Measurements from ENCODE around the gene FAM209B. TPM values are rescaled to one million over a fixed set of nuclear protein-coding genes. Genes with fewer than 3 reads are reported as not detected.
"Not testable (repeated sequence)": the region's sequence is repeated elsewhere in the genome, so short reads cannot be mapped to it uniquely, and the experiment has no call there.

Gene FAM209B
- polyA plus RNA-seq, 4 donors, result 0.27 to 1.9 (median 0.31) TPM; not detected in 1

- Histone ChIP-seq H3K4me3 (ENCODE audit: low read depth in 1 of 3, low read length in 3 of 3) (no peak overlapping the region), H3K36me3 (ENCODE audit: control insufficient read depth in 3 of 3, insufficient read depth in 2 of 3, low read depth in 1 of 3, low read length in 3 of 3) (peaks cover 30 to 40% (median 34%) of the 10 kb centered on the region in 3 donors), H3K9me3 (ENCODE audit: control insufficient read depth in 2 of 2, insufficient read depth in 1 of 2, low read depth in 1 of 2, low read length in 1 of 2) (peaks cover 0 to 30% of the 10 kb centered on the region in 2 donors), H3K4me1 (ENCODE audit: control insufficient read depth in 3 of 3, insufficient read depth in 2 of 3, low read depth in 1 of 3, low read length in 2 of 3) (no peaks in the 10 kb centered on the region), H3K27me3 (ENCODE audit: control insufficient read depth in 3 of 3, insufficient read depth in 3 of 3, low read length in 3 of 3) (no peaks in the 10 kb centered on the region), H3K27ac (ENCODE audit: low read depth in 1 of 3, low read length in 2 of 3) (no peak overlapping the region)
- WGBS, 3 donors, result 98 to 99% (median 98%) methylated on average over 10 of the region's 10 CpGs
- no peak for DNase-seq
- no peak for FAIRE-seq
Measured at GRCh38 chr20:56520180-56520579, 12.9 kb upstream of the FAM209B start.

GRCh38 chr20:56520746-56521354 lies 12.2 kb upstream of the FAM209B start:
- DNase-seq; H3K4me3 ChIP-seq (ENCODE audit: low read depth in 1 of 3, low read length in 3 of 3); H3K27me3 ChIP-seq (ENCODE audit: control insufficient read depth in 3 of 3, insufficient read depth in 3 of 3, low read length in 3 of 3); H3K27ac ChIP-seq (ENCODE audit: low read depth in 1 of 3, low read length in 2 of 3); H3K4me1 ChIP-seq (ENCODE audit: control insufficient read depth in 3 of 3, insufficient read depth in 2 of 3, low read depth in 1 of 3, low read length in 2 of 3); FAIRE-seq: not testable (repeated sequence)
- 92 to 96% (median 93%) methylated on average over 13 of the region's 13 CpGs for WGBS, 3 donors
- H3K36me3 ChIP-seq (ENCODE audit: control insufficient read depth in 3 of 3, insufficient read depth in 2 of 3, low read depth in 1 of 3, low read length in 3 of 3), result peaks cover 30 to 40% (median 34%) of the 10 kb centered on the region in 3 donors
- H3K9me3 ChIP-seq (ENCODE audit: control insufficient read depth in 2 of 2, insufficient read depth in 1 of 2, low read depth in 1 of 2, low read length in 1 of 2), result peaks cover 0 to 30% of the 10 kb centered on the region in 2 donors

DNA sequence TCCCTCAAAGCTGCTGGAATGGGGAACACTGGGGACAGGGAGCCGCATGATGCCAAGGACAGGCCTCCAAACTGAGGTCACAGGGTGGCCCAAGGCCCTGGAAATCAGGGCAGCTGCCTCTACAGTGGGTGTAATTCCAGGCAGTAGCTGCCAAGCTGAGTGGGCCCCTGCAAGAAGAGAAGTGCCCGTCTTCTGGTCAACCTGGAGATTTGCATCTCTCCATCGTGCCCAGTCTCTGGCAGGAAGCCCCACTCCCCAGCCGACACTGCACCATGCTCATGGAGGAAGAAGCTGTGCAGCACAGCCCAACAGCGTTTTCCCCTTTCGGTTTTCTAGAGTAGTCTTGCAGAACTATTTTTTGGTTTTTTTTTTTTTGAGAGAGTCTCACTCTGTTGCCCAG lies 10.7 kb upstream of the FAM209B start:
- Histone ChIP-seq H3K4me1 (ENCODE audit: control insufficient read depth in 3 of 3, insufficient read depth in 2 of 3, low read depth in 1 of 3, low read length in 2 of 3) (no peaks in the 10 kb centered on the region), H3K9me3 (ENCODE audit: control insufficient read depth in 2 of 2, insufficient read depth in 1 of 2, low read depth in 1 of 2, low read length in 1 of 2) (peaks cover 0 to 30% of the 10 kb centered on the region in 2 donors), H3K4me3 (ENCODE audit: low read depth in 1 of 3, low read length in 3 of 3) (no peak overlapping the region), H3K27ac (ENCODE audit: low read depth in 1 of 3, low read length in 2 of 3) (no peak overlapping the region), H3K36me3 (ENCODE audit: control insufficient read depth in 3 of 3, insufficient read depth in 2 of 3, low read depth in 1 of 3, low read length in 3 of 3) (peaks cover 25 to 34% (median 27%) of the 10 kb centered on the region in 3 donors), H3K27me3 (ENCODE audit: control insufficient read depth in 3 of 3, insufficient read depth in 3 of 3, low read length in 3 of 3) (no peaks in the 10 kb centered on the region)
- FAIRE-seq (no peak), DNase-seq (no peak)
- 81 to 92% (median 85%) methylated on average over 6 of the region's 6 CpGs for WGBS, 3 donors

- FAIRE-seq, result not testable (repeated sequence)
Measured at GRCh38 chr20:56524444-56524843, 8.6 kb upstream of the FAM209B start, which contains the start of gene FAM209A. TSS of gene FAM209A (plus strand) at chr20:56524744. CDS start at chr20:56524809, 65 bp downstream.

DNA sequence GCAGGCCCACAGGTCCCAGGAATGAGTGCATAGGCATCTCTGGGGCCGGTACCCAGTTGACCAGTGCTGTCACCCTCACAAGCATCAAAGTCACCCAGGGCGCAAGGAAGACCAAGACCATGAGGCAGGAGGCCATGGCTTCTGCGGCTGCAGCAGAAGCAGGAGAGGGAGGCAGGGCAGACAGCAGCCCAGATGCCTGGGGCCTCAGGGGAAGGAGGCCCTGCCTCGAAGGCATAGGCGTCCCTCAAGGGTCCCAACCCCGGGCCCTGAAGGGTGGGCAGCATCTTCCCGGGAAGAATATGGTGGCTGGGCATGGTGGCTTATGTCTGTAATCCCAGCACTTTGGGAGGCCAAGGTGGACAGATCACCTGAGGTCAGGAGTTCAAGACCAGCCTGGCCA lies 5.5 kb upstream of the FAM209B start:
- no peaks in the 10 kb centered on the region for H3K27me3 ChIP-seq (ENCODE audit: control insufficient read depth in 3 of 3, insufficient read depth in 3 of 3, low read length in 3 of 3)
- 93 to 98% (median 95%) methylated on average over 7 of the region's 7 CpGs for WGBS, 3 donors
- FAIRE-seq, result no peak

More at GRCh38 chr20:56524444-56524843, 8.6 kb upstream of the FAM209B start, which contains the start of gene FAM209A:
- H3K4me3 ChIP-seq (ENCODE audit: low read depth in 1 of 3, low read length in 3 of 3); H3K27me3 ChIP-seq (ENCODE audit: control insufficient read depth in 3 of 3, insufficient read depth in 3 of 3, low read length in 3 of 3); DNase-seq; H3K27ac ChIP-seq (ENCODE audit: low read depth in 1 of 3, low read length in 2 of 3); H3K4me1 ChIP-seq (ENCODE audit: control insufficient read depth in 3 of 3, insufficient read depth in 2 of 3, low read depth in 1 of 3, low read length in 2 of 3): not testable (repeated sequence)
- peaks cover 0 to 20% of the 10 kb centered on the region in 2 donors for H3K9me3 ChIP-seq (ENCODE audit: control insufficient read depth in 2 of 2, insufficient read depth in 1 of 2, low read depth in 1 of 2, low read length in 1 of 2)
- peaks cover 5 to 14% (median 12%) of the 10 kb centered on the region in 3 donors for H3K36me3 ChIP-seq (ENCODE audit: control insufficient read depth in 3 of 3, insufficient read depth in 2 of 3, low read depth in 1 of 3, low read length in 3 of 3)
- WGBS, 3 donors, result 90 to 100% (median 96%) methylated on average over 5 to 7 of the region's 7 CpGs

DNA sequence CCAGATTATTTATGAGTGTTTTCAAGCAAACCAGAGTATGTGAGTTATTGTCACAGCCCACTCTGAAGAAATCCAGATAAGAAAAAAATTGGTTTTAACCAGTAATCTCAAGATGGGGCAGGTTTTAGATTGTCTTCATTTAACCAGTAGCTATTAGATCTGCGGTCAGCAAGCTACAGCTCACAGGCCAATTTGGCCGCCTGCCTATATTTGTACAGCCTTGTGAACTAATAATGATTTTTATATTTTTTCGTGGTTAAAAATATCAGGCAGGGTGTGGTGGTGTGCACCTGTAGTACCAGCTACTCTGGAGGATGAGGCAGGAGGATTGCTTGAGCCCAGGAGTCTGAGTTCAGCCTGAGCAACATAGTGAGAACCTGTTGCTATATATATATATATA lies 5.0 kb downstream of the FAM209B start:
- H3K4me1 ChIP-seq (ENCODE audit: control insufficient read depth in 3 of 3, insufficient read depth in 2 of 3, low read depth in 1 of 3, low read length in 2 of 3), result no peaks in the 10 kb centered on the region
- no peaks in the 10 kb centered on the region for H3K36me3 ChIP-seq (ENCODE audit: control insufficient read depth in 3 of 3, insufficient read depth in 2 of 3, low read depth in 1 of 3, low read length in 3 of 3)
- no peak for DNase-seq
- H3K27ac ChIP-seq (ENCODE audit: low read depth in 1 of 3, low read length in 2 of 3), result no peak overlapping the region
- 68 to 76% (median 72%) methylated on average over 3 of the region's 3 CpGs for WGBS, 3 donors
- no peaks in the 10 kb centered on the region for H3K9me3 ChIP-seq (ENCODE audit: control insufficient read depth in 2 of 2, insufficient read depth in 1 of 2, low read depth in 1 of 2, low read length in 1 of 2)
- no peaks in the 10 kb centered on the region for H3K27me3 ChIP-seq (ENCODE audit: control insufficient read depth in 3 of 3, insufficient read depth in 3 of 3, low read length in 3 of 3)
- H3K4me3 ChIP-seq (ENCODE audit: low read depth in 1 of 3, low read length in 3 of 3), result no peak overlapping the region
- FAIRE-seq, result no peak

More for the DNA sequence above, 5.5 kb upstream of the FAM209B start:
- H3K27ac ChIP-seq (ENCODE audit: low read depth in 1 of 3, low read length in 2 of 3), result no peak overlapping the region
- H3K4me3 ChIP-seq (ENCODE audit: low read depth in 1 of 3, low read length in 3 of 3), result no peak overlapping the region
- H3K4me1 ChIP-seq (ENCODE audit: control insufficient read depth in 3 of 3, insufficient read depth in 2 of 3, low read depth in 1 of 3, low read length in 2 of 3), result no peaks in the 10 kb centered on the region
- H3K9me3 ChIP-seq (ENCODE audit: control insufficient read depth in 2 of 2, insufficient read depth in 1 of 2, low read depth in 1 of 2, low read length in 1 of 2), result no peaks in the 10 kb centered on the region
- no peaks in the 10 kb centered on the region for H3K36me3 ChIP-seq (ENCODE audit: control insufficient read depth in 3 of 3, insufficient read depth in 2 of 3, low read depth in 1 of 3, low read length in 3 of 3)
- DNase-seq, result no peak

GRCh38 chr20:56540415-56540814 lies 7.4 kb downstream of the FAM209B start:
- no peak for FAIRE-seq
- H3K4me3 ChIP-seq (ENCODE audit: low read depth in 1 of 3, low read length in 3 of 3), result no peak overlapping the region
- 82 to 84% (median 84%) methylated on average over 6 of the region's 6 CpGs for WGBS, 3 donors

DNA sequence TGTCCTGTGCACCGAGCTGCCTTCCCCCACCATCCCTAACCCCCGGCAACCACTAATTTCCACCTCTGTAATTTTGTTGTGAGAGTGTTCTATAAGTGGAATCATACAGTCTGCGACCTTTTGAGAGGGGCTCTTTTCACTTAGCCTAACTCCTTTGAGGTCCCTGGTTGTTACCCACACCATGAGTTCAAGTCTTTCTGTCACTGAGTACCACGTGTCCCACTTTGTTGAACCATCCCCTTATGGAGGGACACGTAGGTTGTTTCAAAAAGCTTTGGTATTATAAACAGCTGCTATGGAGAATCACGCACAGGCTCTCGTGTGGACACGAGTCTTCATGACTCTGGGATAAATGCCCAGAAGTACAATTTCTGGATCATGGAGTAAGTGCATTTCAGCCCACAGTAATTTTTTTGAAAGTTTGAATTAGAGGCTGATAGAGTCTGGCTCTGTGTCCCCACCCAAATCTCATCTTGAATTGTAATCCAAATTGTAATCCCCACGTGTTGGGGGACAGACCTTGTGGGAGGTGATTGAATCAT lies 9.5 kb downstream of the FAM209B start:
- H3K4me3 ChIP-seq (ENCODE audit: low read depth in 1 of 3, low read length in 3 of 3), result no peak overlapping the region
- DNase-seq (no peak), FAIRE-seq (no peak)
- H3K27me3 ChIP-seq (ENCODE audit: control insufficient read depth in 3 of 3, insufficient read depth in 3 of 3, low read length in 3 of 3), result no peaks in the 10 kb centered on the region
- 69 to 73% (median 71%) methylated on average over 9 of the region's 9 CpGs for WGBS, 3 donors
- H3K4me1 ChIP-seq (ENCODE audit: control insufficient read depth in 3 of 3, insufficient read depth in 2 of 3, low read depth in 1 of 3, low read length in 2 of 3), result no peaks in the 10 kb centered on the region
- no peaks in the 10 kb centered on the region for H3K36me3 ChIP-seq (ENCODE audit: control insufficient read depth in 3 of 3, insufficient read depth in 2 of 3, low read depth in 1 of 3, low read length in 3 of 3)
- H3K27ac ChIP-seq (ENCODE audit: low read depth in 1 of 3, low read length in 2 of 3), result no peak overlapping the region
- H3K9me3 ChIP-seq (ENCODE audit: control insufficient read depth in 2 of 2, insufficient read depth in 1 of 2, low read depth in 1 of 2, low read length in 1 of 2), result no peaks in the 10 kb centered on the region

More at GRCh38 chr20:56540415-56540814, 7.4 kb downstream of the FAM209B start:
- H3K27ac ChIP-seq (ENCODE audit: low read depth in 1 of 3, low read length in 2 of 3), result no peak overlapping the region
- no peak for DNase-seq
- H3K36me3 ChIP-seq (ENCODE audit: control insufficient read depth in 3 of 3, insufficient read depth in 2 of 3, low read depth in 1 of 3, low read length in 3 of 3), result no peaks in the 10 kb centered on the region
- H3K4me1 ChIP-seq (ENCODE audit: control insufficient read depth in 3 of 3, insufficient read depth in 2 of 3, low read depth in 1 of 3, low read length in 2 of 3), result no peaks in the 10 kb centered on the region
- H3K27me3 ChIP-seq (ENCODE audit: control insufficient read depth in 3 of 3, insufficient read depth in 3 of 3, low read length in 3 of 3), result no peaks in the 10 kb centered on the region
- H3K9me3 ChIP-seq (ENCODE audit: control insufficient read depth in 2 of 2, insufficient read depth in 1 of 2, low read depth in 1 of 2, low read length in 1 of 2), result no peaks in the 10 kb centered on the region
